Stomach (tissue), 4 donors: Measurements from ENCODE around the gene MXD4.

ENCODE experiments used
- POLR2A ChIP-seq, 4 donors: fragments of 450-650 bp; IDR thresholded peaks; one replicate each; pipeline ENCODE4 v1.6.1; 2016; ENCODE audit warnings: antibody characterized with exemption in 4 of 4, control low read depth in 2 of 4, mild to moderate bottlenecking in 1 of 4, moderate library complexity in 1 of 4
- TF ChIP-seq, protein P1 (sequence below), 7 experiments: fragments of 450-650 bp in 4 of 7; fragments of 200-600 bp in 3 of 7; sonication (generic) in 3 of 7; IDR thresholded peaks; one replicate each; pipeline ENCODE4 v1.5.1; 2016 to 2019; ENCODE audit warnings: antibody characterized with exemption in 7 of 7, control low read depth in 2 of 7, mild to moderate bottlenecking in 1 of 7

DNA sequence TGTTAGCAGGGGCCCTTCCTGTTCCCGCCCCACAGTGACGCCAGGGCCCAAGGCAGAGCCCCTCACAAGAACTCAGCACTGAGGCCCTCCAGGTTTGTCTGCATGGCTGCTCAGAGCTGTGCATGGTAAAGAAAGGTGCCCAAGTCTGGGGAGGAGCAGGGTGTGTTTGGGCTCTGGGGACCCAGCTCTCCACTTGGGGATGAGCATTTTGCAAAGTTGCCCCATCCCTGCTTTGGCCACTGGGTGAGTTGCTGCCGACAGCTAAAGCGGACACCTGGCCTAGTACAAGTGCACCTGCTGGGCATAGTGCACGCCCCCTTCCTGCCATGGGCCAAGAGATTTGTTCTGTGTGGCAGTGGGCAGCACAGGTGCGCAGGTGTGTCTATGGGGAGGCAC is 2.0 kb upstream of the MXD4 start:
- TF ChIP-seq, protein P1, sequence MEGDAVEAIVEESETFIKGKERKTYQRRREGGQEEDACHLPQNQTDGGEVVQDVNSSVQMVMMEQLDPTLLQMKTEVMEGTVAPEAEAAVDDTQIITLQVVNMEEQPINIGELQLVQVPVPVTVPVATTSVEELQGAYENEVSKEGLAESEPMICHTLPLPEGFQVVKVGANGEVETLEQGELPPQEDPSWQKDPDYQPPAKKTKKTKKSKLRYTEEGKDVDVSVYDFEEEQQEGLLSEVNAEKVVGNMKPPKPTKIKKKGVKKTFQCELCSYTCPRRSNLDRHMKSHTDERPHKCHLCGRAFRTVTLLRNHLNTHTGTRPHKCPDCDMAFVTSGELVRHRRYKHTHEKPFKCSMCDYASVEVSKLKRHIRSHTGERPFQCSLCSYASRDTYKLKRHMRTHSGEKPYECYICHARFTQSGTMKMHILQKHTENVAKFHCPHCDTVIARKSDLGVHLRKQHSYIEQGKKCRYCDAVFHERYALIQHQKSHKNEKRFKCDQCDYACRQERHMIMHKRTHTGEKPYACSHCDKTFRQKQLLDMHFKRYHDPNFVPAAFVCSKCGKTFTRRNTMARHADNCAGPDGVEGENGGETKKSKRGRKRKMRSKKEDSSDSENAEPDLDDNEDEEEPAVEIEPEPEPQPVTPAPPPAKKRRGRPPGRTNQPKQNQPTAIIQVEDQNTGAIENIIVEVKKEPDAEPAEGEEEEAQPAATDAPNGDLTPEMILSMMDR (IDR thresholded peaks at IDR 0.05) = no peak
- no peak for TF ChIP-seq POLR2A (IDR thresholded peaks at IDR 0.05)
